Stimulated activated CD8-positive, alpha-beta memory T cell treated with anti-CD3 and anti-CD28 coated beads, Interleukin-4, amount 100 ng/mL, for 24 hours (primary cell): Measurements from ENCODE around the gene ABCG4.
"Not testable (repeated sequence)": the region's sequence is repeated elsewhere in the genome, so short reads cannot be mapped to it uniquely, and the experiment has no call there.

ENCODE experiments used
- DNase-seq: peaks from one replicate; pipeline ENCODE4 v3.0.0-alpha.2; 2020; ENCODE audit warnings: low read depth

ABCG4 gene

GRCh38 chr11:119149018-119149785 lies at the start of gene ABCG4:
ABCG4 (plus strand) TSS chr11:119149052; CDS start chr11:119149966, 914 bp downstream.
- DNase-seq, result no peak

- no peak for DNase-seq
Measured at GRCh38 chr11:119099711-119100110, 49.1 kb upstream of the ABCG4 start.

GRCh38 chr11:119100246-119100970 lies 48.4 kb upstream of the ABCG4 start:
- DNase-seq, result no peak

GRCh38 chr11:119100994-119101758 lies 47.7 kb upstream of the ABCG4 start:
- DNase-seq, result no peak

GRCh38 chr11:119101759-119102423 lies 47.0 kb upstream of the ABCG4 start, which contains the start of gene DPAGT1:
DPAGT1 (minus strand) TSS chr11:119101853; CDS start chr11:119101655, 198 bp downstream.
- DNase-seq, result peak; percentile 75

- DNase-seq, result not testable (repeated sequence)
Measured at GRCh38 chr11:119103161-119103664, 45.6 kb upstream of the ABCG4 start.

GRCh38 chr11:119103793-119104192 lies 45.1 kb upstream of the ABCG4 start:
- no peak for DNase-seq

GRCh38 chr11:119106564-119107537 lies 42.0 kb upstream of the ABCG4 start, which contains the start of gene C2CD2L:
C2CD2L (plus strand) TSS chr11:119107344; CDS start chr11:119107742, 398 bp downstream.
- peak; percentile 84 for DNase-seq

GRCh38 chr11:119107538-119108145 lies 41.2 kb upstream of the ABCG4 start:
- DNase-seq, result no peak

- DNase-seq, result no peak
Measured at GRCh38 chr11:119108146-119108856, 40.6 kb upstream of the ABCG4 start.

GRCh38 chr11:119108857-119109221 lies 40.0 kb upstream of the ABCG4 start:
- DNase-seq, result no peak

- DNase-seq, result no peak
Measured at GRCh38 chr11:119109843-119110242, 39.0 kb upstream of the ABCG4 start.

GRCh38 chr11:119110439-119110838 lies 38.4 kb upstream of the ABCG4 start:
- DNase-seq, result no peak

- no peak for DNase-seq
Measured at GRCh38 chr11:119111361-119111925, 37.4 kb upstream of the ABCG4 start.

- DNase-seq, result no peak
Measured at GRCh38 chr11:119112314-119113020, 36.4 kb upstream of the ABCG4 start.

- DNase-seq, result no peak
Measured at GRCh38 chr11:119113716-119114115, 35.1 kb upstream of the ABCG4 start.

- no peak for DNase-seq
Measured at GRCh38 chr11:119114351-119114750, 34.5 kb upstream of the ABCG4 start.

- no peak for DNase-seq
Measured at GRCh38 chr11:119115484-119116234, 33.2 kb upstream of the ABCG4 start.
